ENCODE results near the gene PPP1R9B.

Gene PPP1R9B

DNA sequence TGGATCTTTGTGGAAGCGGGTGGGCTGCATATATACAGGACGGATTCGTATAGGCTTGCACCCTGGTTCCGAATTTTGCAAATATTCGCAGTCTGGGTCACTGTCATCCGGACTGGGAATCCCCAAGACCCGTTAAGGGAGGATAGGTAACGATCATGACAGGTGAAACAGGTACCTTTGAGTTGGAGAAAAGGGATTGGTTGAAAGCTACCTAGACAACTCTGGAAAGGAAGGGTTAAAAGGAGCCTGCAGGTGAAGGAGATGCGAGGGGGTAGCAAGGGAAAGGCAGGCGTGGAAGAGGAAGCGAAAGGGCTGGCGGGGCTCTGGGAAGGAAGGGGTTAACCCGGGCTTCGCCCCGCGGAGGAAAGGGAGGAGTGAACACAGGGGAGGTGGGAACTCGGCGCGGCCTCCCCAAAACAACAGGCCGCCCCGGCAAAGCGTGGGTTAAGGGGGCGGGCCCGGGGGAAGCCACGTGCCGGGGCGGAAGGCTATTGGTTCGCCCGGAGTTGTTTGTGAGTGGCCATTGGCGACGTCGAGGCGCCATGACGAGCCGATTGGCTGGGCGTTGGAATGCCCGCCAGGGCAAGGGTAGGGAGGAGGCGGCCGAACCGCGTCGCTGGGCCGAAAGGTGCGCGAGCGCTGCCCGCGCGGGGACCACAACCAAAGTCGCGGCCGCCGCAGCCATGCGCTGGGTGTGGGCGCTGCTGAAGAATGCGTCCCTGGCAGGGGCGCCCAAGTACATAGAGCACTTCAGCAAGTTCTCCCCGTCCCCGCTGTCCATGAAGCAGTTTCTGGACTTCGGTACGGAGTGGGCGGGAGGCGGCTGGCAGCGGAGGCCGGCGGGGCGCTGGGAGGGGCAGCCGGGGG, 55.5 kb downstream of the PPP1R9B start, which contains the start of gene PDK2:
Gene PDK2 (plus strand): TSS at position 599 of the 867 bp plus-strand sequence. CDS start 85 bp downstream, at position 684.
- H3K4me1 Mint-ChIP-seq (ENCODE audit: low read depth) = peaks cover 43% of the 10 kb centered on the region
- intact Hi-C loops (cut with micrococcal nuclease) = loop anchor here (10.0 kb wide), 2 partner anchors 60 to 200 kb away; partner anchors contain the start of gene PPP1R9B
- H3K36me3 Mint-ChIP-seq (ENCODE audit: low read depth) = peaks cover 35% of the 10 kb centered on the region
- peaks cover 10% of the 10 kb centered on the region for H3K27me3 Mint-ChIP-seq
- H3K9me3 Mint-ChIP-seq = no peaks in the 10 kb centered on the region
- peak within 1 kb of the TSS; percentile 93 for H3K27ac Mint-ChIP-seq
- peak within 1 kb of the TSS; percentile 93 for H3K4me3 Mint-ChIP-seq

GRCh38 chr17:50094243-50094752, 56.2 kb downstream of the PPP1R9B start:
- intact Hi-C loops (cut with micrococcal nuclease) = loop anchor here (10.0 kb wide), 2 partner anchors 61 to 201 kb away; partner anchors contain the start of gene PPP1R9B
- peaks cover 28% of the 10 kb centered on the region for H3K36me3 Mint-ChIP-seq (ENCODE audit: low read depth)
- peaks cover 43% of the 10 kb centered on the region for H3K4me1 Mint-ChIP-seq (ENCODE audit: low read depth)
- H3K4me3 Mint-ChIP-seq = peak overlapping the region; percentile 93
- no peaks in the 10 kb centered on the region for H3K9me3 Mint-ChIP-seq
- H3K27me3 Mint-ChIP-seq = peaks cover 10% of the 10 kb centered on the region
- H3K27ac Mint-ChIP-seq = peak overlapping the region; percentile 93

- Mint-ChIP-seq H3K4me3 (no peak overlapping the region), H3K36me3 (ENCODE audit: low read depth) (peaks cover 23% of the 10 kb centered on the region), H3K27ac (no peak overlapping the region)
These were observed 56.7 kb downstream of the PPP1R9B start for GRCh38 chr17:50093807-50094206.

GRCh38 chr17:50093246-50093645, 57.2 kb downstream of the PPP1R9B start:
- Mint-ChIP-seq H3K27ac (no peak overlapping the region), H3K4me3 (no peak overlapping the region), H3K9me3 (no peaks in the 10 kb centered on the region), H3K4me1 (ENCODE audit: low read depth) (peaks cover 37% of the 10 kb centered on the region), H3K27me3 (peaks cover 12% of the 10 kb centered on the region), H3K36me3 (ENCODE audit: low read depth) (peaks cover 18% of the 10 kb centered on the region)
- intact Hi-C loops (cut with micrococcal nuclease) = loop anchor here (10.0 kb wide), 2 partner anchors 62 to 202 kb away; partner anchors contain the start of gene PPP1R9B

More at GRCh38 chr17:50093807-50094206, 56.7 kb downstream of the PPP1R9B start:
- H3K4me1 Mint-ChIP-seq (ENCODE audit: low read depth) = peaks cover 41% of the 10 kb centered on the region
- intact Hi-C loops (cut with micrococcal nuclease) = loop anchor here (10.0 kb wide), 2 partner anchors 61 to 201 kb away; partner anchors contain the start of gene PPP1R9B
- peaks cover 10% of the 10 kb centered on the region for H3K27me3 Mint-ChIP-seq
- H3K9me3 Mint-ChIP-seq = no peaks in the 10 kb centered on the region

GRCh38 chr17:50091918-50092285, 58.6 kb downstream of the PPP1R9B start:
- Mint-ChIP-seq H3K4me3 (no peak overlapping the region), H3K27me3 (peaks cover 12% of the 10 kb centered on the region), H3K27ac (no peak overlapping the region), H3K36me3 (ENCODE audit: low read depth) (peaks cover 13% of the 10 kb centered on the region), H3K4me1 (ENCODE audit: low read depth) (peaks cover 28% of the 10 kb centered on the region), H3K9me3 (no peaks in the 10 kb centered on the region)
- intact Hi-C loops (cut with micrococcal nuclease) = loop anchor here (10.0 kb wide), 2 partner anchors 63 to 203 kb away; partner anchors contain the start of gene PPP1R9B

- H3K4me1 Mint-ChIP-seq (ENCODE audit: low read depth) = peaks cover 21% of the 10 kb centered on the region
- intact Hi-C loops (cut with micrococcal nuclease) = loop anchor here (10.0 kb wide), 2 partner anchors 64 to 204 kb away; partner anchors contain the start of gene PPP1R9B
- H3K4me3 Mint-ChIP-seq = no peak overlapping the region
- no peaks in the 10 kb centered on the region for H3K9me3 Mint-ChIP-seq
- no peak overlapping the region for H3K27ac Mint-ChIP-seq
- peaks cover 13% of the 10 kb centered on the region for H3K36me3 Mint-ChIP-seq (ENCODE audit: low read depth)
- H3K27me3 Mint-ChIP-seq = peaks cover 12% of the 10 kb centered on the region
These were observed 59.2 kb downstream of the PPP1R9B start for GRCh38 chr17:50090971-50091917.

DNA sequence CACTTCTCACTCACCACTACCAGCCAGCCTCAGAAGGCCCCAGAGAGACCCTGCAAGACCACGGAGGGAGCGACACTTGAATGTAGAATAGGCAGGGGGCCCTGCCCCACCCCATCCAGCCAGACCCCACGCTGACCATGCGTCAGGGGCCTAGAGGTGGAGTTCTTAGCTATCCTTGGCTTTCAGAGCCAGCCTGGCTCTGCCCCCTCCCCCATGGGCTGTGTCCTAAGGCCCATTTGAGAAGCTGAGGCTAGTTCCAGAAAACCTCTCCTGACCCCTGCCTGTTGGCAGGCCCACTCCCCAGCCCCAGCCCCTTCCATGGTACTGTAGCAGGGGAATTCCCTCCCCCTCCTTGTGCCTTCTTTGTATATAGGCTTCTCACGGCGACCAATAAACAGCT, 60.4 kb downstream of the PPP1R9B start:
- H3K27ac Mint-ChIP-seq = no peak overlapping the region
- H3K4me3 Mint-ChIP-seq = no peak overlapping the region
- H3K4me1 Mint-ChIP-seq (ENCODE audit: low read depth) = peaks cover 10% of the 10 kb centered on the region
- no peaks in the 10 kb centered on the region for H3K9me3 Mint-ChIP-seq
- peaks cover 12% of the 10 kb centered on the region for H3K27me3 Mint-ChIP-seq
- intact Hi-C loops (cut with micrococcal nuclease) = loop anchor here (10.0 kb wide), 2 partner anchors 65 to 205 kb away; partner anchors contain the start of gene PPP1R9B
- peaks cover 5% of the 10 kb centered on the region for H3K36me3 Mint-ChIP-seq (ENCODE audit: low read depth)

DNA sequence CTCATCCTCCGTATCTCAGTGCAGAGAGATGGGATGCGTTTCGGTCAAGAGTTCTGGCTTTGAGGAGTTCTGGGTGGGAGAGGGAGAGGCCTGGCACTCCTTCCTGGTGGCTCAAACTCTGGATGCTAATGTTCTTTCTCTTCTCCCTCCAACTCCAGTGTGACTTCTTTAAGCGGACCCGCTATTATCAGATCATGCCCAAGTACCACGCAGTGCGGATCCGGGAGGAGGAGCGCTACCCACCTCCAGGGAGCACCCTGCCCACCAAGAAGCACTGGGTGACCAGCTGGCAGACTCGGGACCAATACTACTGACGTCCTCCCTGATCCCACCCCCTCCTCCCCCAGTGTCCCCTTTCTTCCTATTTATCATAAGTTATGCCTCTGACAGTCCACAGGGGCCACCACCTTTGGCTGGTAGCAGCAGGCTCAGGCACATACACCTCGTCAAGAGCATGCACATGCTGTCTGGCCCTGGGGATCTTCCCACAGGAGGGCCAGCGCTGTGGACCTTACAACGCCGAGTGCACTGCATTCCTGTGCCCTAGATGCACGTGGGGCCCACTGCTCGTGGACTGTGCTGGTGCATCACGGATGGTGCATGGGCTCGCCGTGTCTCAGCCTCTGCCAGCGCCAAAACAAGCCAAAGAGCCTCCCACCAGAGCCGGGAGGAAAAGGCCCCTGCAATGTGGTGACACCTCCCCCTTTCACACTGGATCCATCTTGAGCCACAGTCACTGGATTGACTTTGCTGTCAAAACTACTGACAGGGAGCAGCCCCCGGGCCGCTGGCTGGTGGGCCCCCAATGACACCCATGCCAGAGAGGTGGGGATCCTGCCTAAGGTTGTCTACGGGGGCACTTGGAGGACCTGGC, 61.3 kb downstream of the PPP1R9B start:
- H3K4me3 Mint-ChIP-seq = no peak overlapping the region
- H3K36me3 Mint-ChIP-seq (ENCODE audit: low read depth) = no peaks in the 10 kb centered on the region
- no peaks in the 10 kb centered on the region for H3K9me3 Mint-ChIP-seq
- intact Hi-C loops (cut with micrococcal nuclease) = no loop called here
- peaks cover 13% of the 10 kb centered on the region for H3K27me3 Mint-ChIP-seq
- no peak overlapping the region for H3K27ac Mint-ChIP-seq
- H3K4me1 Mint-ChIP-seq (ENCODE audit: low read depth) = peaks cover under 1% of the 10 kb centered on the region

- Mint-ChIP-seq H3K36me3 (ENCODE audit: low read depth) (no peaks in the 10 kb centered on the region), H3K4me3 (no peak overlapping the region), H3K27ac (no peak overlapping the region), H3K9me3 (no peaks in the 10 kb centered on the region), H3K4me1 (ENCODE audit: low read depth) (no peaks in the 10 kb centered on the region), H3K27me3 (peaks cover 8% of the 10 kb centered on the region)
- intact Hi-C loops (cut with micrococcal nuclease) = loop anchor here (1.0 kb wide), 1 partner anchor 61 kb away; no protein-coding TSS in a partner anchor
These were observed 62.5 kb downstream of the PPP1R9B start for GRCh38 chr17:50087912-50088405.

GRCh38 chr17:50087246-50087911, 63.1 kb downstream of the PPP1R9B start:
- Mint-ChIP-seq H3K4me3 (no peak overlapping the region), H3K4me1 (ENCODE audit: low read depth) (no peaks in the 10 kb centered on the region), H3K36me3 (ENCODE audit: low read depth) (no peaks in the 10 kb centered on the region), H3K27ac (no peak overlapping the region), H3K9me3 (no peaks in the 10 kb centered on the region), H3K27me3 (peaks cover 8% of the 10 kb centered on the region)
- intact Hi-C loops (cut with micrococcal nuclease) = loop anchor here (1.0 kb wide), 1 partner anchor 60 kb away; no protein-coding TSS in a partner anchor

Measured in dendritic cell treated with granulocyte-macrophage colony-stimulating factor and Interleukin-4, amounts not matched to agents 40 ng/mL and 50 ng/mL, for 4 days (primary cell).